Jurkat, Clone E6-1 (cell line): ENCODE measurements around the gene VN1R5.

ENCODE experiments used
- DNase-seq: peaks from one replicate; pipeline ENCODE4 v3.0.0-alpha.2; 2011; ENCODE audit warnings: low read depth, low spot score
- H3K4me3 ChIP-seq: 2 replicates; pipeline ENCODE4 v1.5.1; 2011; ENCODE audit warnings: mild to moderate bottlenecking, low read length, control low read depth, moderate library complexity

Gene VN1R5

DNA sequence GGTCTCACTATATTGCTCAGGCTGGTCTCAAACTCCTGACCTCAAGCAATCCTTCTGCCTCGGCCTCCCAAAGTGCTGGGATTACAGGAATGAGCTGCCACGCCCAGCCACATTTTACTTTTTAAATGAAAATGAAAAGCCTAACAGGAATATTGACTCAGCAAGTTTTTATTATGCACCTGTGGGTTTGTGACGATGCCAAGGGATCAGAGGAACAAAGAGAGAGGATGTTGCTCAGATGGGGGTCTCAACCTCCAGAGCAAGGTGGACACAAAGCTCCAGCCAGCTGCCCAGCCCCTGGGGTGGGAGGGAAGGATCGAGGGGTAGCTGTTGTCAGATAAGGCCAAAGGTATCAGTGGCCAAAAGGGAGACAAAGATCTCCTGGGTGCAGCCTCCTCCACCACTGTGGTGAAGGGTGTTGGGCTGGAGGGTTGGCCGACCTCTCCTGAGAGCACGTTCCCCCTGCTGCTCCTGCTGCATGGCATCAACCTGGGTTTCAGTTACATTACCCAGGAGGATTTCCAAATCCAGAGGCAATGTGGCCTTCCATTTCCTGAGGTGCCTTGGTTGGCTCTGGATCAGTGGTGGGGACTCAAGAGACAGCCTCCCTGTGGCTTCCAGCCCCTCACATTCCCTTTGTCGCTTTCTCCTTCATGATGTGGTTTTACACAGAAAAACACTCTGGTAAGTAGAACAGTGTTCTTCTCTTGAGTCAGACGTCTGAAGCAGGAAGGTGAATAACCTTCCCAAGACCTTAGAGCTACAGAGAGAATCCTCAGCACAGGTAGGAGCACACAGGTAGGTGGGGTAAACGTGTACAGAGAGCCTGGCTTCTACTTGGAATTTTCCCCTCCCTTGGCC lies 41.6 kb downstream of the VN1R5 start:
- DNase-seq = no peak
- H3K4me3 ChIP-seq = no peak overlapping the region

DNA sequence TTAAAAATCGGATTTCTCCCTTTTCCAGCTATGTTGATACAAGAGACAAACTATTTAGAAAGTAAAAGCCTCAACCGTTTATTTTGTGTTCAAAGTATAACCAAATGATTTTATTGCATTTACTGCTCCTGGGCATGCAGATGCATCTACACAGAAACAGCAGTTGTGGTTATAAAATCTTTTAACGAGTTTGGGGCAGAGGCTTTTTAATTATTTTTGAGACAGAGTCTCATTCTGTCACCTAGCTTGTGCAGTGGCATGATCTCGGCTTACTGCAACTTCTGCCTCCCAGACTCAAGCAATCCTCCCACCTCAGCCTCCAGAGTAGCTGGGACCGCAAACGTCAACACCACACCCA lies 42.2 kb downstream of the VN1R5 start:
- no peak for DNase-seq
- no peak overlapping the region for H3K4me3 ChIP-seq

DNA sequence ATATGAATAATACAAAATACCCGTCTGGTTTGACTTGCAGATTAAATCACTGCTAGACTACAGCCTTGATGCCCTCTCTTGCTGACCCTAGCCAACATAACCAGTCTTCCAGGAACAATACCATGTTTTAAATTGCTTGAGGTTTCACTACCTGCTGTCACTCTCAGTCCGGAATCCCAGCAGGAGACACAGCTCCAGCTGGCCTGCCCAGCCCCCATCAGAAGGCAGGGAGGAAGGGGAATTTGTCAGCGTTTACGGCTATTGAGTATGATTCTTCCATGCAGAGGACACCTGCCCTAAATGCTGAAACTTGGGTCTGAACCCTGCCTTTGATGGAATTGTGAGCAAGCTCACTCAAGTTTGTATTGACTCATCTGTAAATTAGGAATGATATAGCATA lies 42.8 kb downstream of the VN1R5 start:
- DNase-seq = no peak
- H3K4me3 ChIP-seq = no peak overlapping the region

DNA sequence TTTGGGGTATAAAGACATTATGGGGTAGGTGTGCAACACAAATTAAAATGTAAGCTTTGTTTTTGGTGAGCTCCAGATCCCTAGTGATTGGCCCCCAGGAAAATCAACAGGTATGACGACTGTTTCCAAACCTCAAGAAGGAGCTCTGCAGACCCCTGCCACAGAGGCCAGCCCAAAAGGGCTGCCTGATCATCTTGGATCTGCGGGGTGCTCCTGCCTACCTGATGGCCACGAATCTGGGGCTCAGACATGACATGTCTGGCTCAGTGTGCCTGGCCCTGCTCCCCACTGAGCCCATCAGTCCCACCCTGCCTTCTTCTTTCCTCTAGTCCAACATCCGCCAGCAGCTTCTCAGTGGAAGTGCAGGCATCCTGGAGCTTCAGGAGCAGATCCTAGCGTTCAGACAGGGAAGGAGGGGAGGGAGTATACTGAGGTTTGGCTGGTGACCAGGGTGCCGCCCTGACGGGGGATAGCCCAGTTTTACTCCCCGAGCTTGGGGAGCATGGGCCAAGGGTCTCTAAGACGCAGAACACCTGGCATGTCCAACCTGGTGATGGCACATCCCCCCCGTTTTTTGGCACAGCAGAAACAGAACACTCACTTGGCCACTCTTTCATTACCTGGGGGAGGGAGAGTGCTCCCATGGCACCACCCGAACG lies 44.0 kb downstream of the VN1R5 start:
- H3K4me3 ChIP-seq = no peak overlapping the region
- DNase-seq = no peak

DNA sequence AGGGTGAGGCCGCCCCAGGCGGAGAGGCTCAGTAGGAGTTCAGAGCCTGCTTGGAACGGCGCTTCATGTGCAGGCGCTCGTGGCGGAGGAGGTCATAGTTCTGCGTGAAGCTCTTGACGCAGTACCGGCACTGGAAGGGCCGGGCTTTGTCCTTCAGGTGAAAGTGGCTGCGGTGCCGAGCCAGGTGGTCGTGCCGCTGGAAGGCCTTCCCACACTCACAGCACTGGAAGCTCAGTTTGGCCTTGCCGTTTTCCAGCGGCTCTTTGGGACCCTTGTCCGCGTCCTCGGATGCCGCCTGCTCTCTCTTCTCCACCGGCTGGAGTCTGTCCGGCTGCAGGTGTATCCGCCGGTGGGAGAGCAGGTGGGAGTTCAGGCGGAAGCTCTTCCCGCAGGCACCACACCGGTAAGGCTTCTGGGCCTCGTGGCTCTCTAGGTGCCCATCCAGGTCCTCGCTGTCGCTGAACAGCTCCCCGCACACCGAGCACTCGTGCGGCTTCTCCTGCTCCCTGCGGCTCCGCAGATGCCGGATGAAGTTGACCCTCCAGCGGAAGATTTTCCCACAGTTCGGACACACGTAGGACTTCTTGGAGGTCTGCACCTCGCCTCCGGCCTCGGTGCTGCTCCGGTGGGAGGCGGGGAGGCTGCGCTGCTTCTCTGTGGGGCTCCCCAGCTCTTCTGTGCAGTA lies 44.8 kb downstream of the VN1R5 start:
- H3K4me3 ChIP-seq = no peak overlapping the region
- no peak for DNase-seq

DNA sequence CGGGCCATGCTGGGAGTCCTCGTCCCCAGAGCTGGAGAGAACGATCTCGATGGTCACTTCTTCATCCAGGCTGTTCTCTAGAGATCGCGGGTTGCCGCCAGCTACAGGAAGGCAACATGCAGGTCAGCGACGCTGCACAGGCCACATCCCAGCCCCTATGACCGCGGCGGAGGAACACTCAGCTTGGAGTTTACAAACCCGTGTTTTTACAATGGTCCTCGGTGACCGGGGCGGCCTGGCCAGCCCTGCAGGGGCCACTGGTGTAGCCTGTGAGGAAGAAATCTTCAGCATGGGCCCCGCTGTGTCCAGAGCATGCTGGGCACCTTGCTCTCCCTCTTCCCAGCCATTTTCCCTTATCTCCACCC lies 45.3 kb downstream of the VN1R5 start:
- DNase-seq = no peak
- no peak overlapping the region for H3K4me3 ChIP-seq

DNA sequence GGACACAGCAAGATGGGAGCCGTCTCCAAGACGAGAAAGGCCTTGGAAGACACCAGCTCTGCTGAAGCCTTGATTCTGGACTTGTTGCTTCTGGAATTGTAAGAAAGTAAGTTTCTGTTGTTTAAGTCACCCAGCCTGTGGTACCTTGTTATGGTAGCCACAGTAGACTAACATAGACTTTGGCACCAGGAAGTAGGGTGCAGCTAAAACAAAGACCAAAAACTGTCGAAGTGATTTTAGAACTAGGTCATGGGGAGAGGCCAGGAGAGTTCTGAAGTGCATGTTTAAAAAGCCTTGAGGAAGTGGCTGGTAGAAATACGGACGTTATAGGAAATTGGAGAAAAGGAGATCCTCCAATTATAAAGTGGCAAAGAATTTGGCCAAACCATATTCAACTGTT lies 47.3 kb downstream of the VN1R5 start:
- no peak overlapping the region for H3K4me3 ChIP-seq
- no peak for DNase-seq

DNA sequence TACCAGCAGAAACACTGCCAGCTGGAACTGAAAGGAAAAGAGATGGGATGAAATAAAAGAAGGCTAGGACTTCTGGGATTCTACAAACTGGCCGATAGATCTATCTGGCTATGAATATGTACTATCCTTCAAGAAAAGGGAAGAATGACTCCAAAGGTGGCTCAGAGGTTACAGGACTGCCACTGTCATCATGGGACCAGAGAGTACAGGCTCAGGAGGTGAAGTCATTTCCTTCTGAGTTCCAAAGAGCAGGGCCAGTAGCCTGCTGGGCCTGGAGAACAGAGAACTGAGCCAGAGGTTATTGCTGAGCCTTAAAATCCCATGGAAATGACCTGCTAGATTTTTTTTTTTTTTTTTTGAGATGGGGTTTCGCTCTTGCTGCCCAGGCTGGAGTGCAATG lies 48.2 kb downstream of the VN1R5 start:
- DNase-seq = no peak
- no peak overlapping the region for H3K4me3 ChIP-seq
